Activated CD4-positive, alpha-beta T cell treated with anti-CD3 and anti-CD28 coated beads for 24 hours (primary cell): Measurements from ENCODE around the gene TAF4.

Experiments used
- DNase-seq, 2 donors: peaks; one replicate each; pipeline ENCODE4 v3.0.0-alpha.2; 2020; ENCODE audit warnings: low read depth in 2 of 2

TAF4 gene

GRCh38 chr20:62021793-62022385, 43.8 kb downstream of the TAF4 start:
- no peak for DNase-seq

- DNase-seq, result no peak
These were observed 44.6 kb downstream of the TAF4 start for GRCh38 chr20:62020935-62021701.

GRCh38 chr20:62019881-62020492, 45.7 kb downstream of the TAF4 start:
- DNase-seq, result no peak

- DNase-seq, result no peak
These were observed 46.4 kb downstream of the TAF4 start for GRCh38 chr20:62019144-62019805.

- no peak for DNase-seq
These were observed 47.1 kb downstream of the TAF4 start for GRCh38 chr20:62018437-62019143.

- no peak for DNase-seq
These were observed 50.0 kb downstream of the TAF4 start for GRCh38 chr20:62015540-62016288.

- DNase-seq, result no peak
These were observed 50.7 kb downstream of the TAF4 start for GRCh38 chr20:62014889-62015537.

GRCh38 chr20:62014488-62014775, 51.2 kb downstream of the TAF4 start:
- no peak for DNase-seq

- no peak for DNase-seq
These were observed 53.0 kb downstream of the TAF4 start for GRCh38 chr20:62012631-62013030.

- DNase-seq, result no peak
These were observed 53.6 kb downstream of the TAF4 start for GRCh38 chr20:62011938-62012534.

GRCh38 chr20:62011403-62011790, 54.3 kb downstream of the TAF4 start:
- DNase-seq, result no peak

GRCh38 chr20:62010551-62011402, 54.9 kb downstream of the TAF4 start:
- peak; percentile 25 to 39 for DNase-seq

GRCh38 chr20:62009869-62010445, 55.7 kb downstream of the TAF4 start:
- DNase-seq, result no peak

GRCh38 chr20:62009322-62009721, 56.4 kb downstream of the TAF4 start:
- no peak for DNase-seq

GRCh38 chr20:62008643-62009183, 57.0 kb downstream of the TAF4 start:
- DNase-seq, result no peak

- DNase-seq, result no peak
These were observed 58.5 kb downstream of the TAF4 start for GRCh38 chr20:62007127-62007647.

- DNase-seq, result no peak
These were observed 59.2 kb downstream of the TAF4 start for GRCh38 chr20:62006482-62006881.

GRCh38 chr20:62004614-62005013, 61.1 kb downstream of the TAF4 start:
- DNase-seq, result no peak
